Tibial artery (tissue), 4 donors: ENCODE measurements around the gene AP2A1.

Source experiments
- DNase-seq, 2 donors: peaks; one replicate each; pipeline ENCODE4 v3.0.0-alpha.2; 2019
- H3K27ac ChIP-seq, 2 donors: fragments of 200-600 bp; sonication (generic) in 1 of 2; 1 replicate in 1 of 2; 2 replicates in 1 of 2; pipeline ENCODE4 v1.5.1; 2018 to 2019; ENCODE audit warnings: mild to moderate bottlenecking in 1 of 2
- H3K27me3 ChIP-seq, 2 donors: fragments of 200-600 bp; sonication (generic) in 1 of 2; one replicate each; pipeline versions ENCODE4 v1.5.1 to v1.6.0; 2016 to 2019
- H3K36me3 ChIP-seq, 3 donors: fragments of 200-600 bp; sonication (generic) in 2 of 3; one replicate each; pipeline ENCODE4 v1.5.1; 2016 to 2019; ENCODE audit warnings: mild to moderate bottlenecking in 2 of 3
- H3K4me1 ChIP-seq, 4 donors: fragments of 200-600 bp; sonication (generic) in 2 of 4; 1 replicate in 3 of 4; 2 replicates in 1 of 4; pipeline ENCODE4 v1.5.1; 2016 to 2019
- H3K4me3 ChIP-seq, 2 donors: fragments of 200-600 bp; sonication (generic) in 1 of 2; 1 replicate in 1 of 2; 2 replicates in 1 of 2; pipeline ENCODE4 v1.5.1; 2018 to 2019; ENCODE audit warnings: mild to moderate bottlenecking in 2 of 2
- H3K9me3 ChIP-seq, 3 donors: fragments of 200-600 bp; sonication (generic) in 1 of 3; one replicate each; pipeline ENCODE4 v1.5.1; 2016 to 2019
- intact Hi-C: fragments of 100-400 bp; cut with DNase I; formaldehyde crosslinking; loops from one replicate; pipeline ENCODE4 v1.15.0; 2023; ENCODE audit warnings: low total_unique reads
- TF ChIP-seq, protein P1 (sequence below), 2 experiments: fragments of 200-600 bp in 1 of 2; fragments of 450-650 bp in 1 of 2; IDR thresholded peaks; one replicate each; pipeline ENCODE4 v1.5.1; 2017 to 2019; ENCODE audit warnings: antibody characterized with exemption in 2 of 2, mild to moderate bottlenecking in 1 of 2, moderate library complexity in 1 of 2

Gene AP2A1

DNA sequence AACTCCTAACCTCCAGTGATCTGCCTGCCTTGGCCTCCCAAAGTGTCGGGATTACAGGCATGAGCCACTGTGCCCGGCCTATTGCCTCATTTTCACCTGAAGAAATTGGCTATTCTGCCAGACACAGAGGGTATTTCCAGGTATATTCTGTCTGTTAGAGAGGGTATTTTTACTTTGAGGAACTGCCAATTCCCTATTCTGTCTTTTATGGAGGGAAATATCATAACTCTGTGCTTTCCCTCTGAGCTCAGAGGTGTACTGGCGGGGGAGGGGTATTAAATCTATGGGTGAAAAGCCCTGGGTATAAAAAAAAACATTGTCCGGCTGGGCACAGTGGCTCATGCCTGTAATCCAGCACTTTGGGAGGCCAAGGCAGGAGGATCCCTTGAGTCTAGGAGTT, 28.5 kb upstream of the AP2A1 start:
- no peak for DNase-seq
- H3K36me3 ChIP-seq: no peaks in the 10 kb centered on the region
- no peak overlapping the region for H3K4me3 ChIP-seq
- H3K27ac ChIP-seq: no peak overlapping the region
- TF ChIP-seq, protein P1, sequence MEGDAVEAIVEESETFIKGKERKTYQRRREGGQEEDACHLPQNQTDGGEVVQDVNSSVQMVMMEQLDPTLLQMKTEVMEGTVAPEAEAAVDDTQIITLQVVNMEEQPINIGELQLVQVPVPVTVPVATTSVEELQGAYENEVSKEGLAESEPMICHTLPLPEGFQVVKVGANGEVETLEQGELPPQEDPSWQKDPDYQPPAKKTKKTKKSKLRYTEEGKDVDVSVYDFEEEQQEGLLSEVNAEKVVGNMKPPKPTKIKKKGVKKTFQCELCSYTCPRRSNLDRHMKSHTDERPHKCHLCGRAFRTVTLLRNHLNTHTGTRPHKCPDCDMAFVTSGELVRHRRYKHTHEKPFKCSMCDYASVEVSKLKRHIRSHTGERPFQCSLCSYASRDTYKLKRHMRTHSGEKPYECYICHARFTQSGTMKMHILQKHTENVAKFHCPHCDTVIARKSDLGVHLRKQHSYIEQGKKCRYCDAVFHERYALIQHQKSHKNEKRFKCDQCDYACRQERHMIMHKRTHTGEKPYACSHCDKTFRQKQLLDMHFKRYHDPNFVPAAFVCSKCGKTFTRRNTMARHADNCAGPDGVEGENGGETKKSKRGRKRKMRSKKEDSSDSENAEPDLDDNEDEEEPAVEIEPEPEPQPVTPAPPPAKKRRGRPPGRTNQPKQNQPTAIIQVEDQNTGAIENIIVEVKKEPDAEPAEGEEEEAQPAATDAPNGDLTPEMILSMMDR (IDR thresholded peaks at IDR 0.05): no peak
- no peaks in the 10 kb centered on the region for H3K9me3 ChIP-seq
- intact Hi-C loops: no loop called here
- H3K4me1 ChIP-seq: no peaks in the 10 kb centered on the region
- H3K27me3 ChIP-seq: no peaks in the 10 kb centered on the region

- Histone ChIP-seq H3K4me1 (no peaks in the 10 kb centered on the region), H3K27ac (no peak overlapping the region), H3K27me3 (no peaks in the 10 kb centered on the region), H3K4me3 (no peak overlapping the region), H3K9me3 (no peaks in the 10 kb centered on the region), H3K36me3 (no peaks in the 10 kb centered on the region)
- intact Hi-C loops: no loop called here
- DNase-seq: no peak
- TF ChIP-seq, protein P1 (IDR thresholded peaks at IDR 0.05): no peak
Observed at GRCh38 chr19:49739098-49739497, 27.7 kb upstream of the AP2A1 start.

- intact Hi-C loops: no loop called here
Observed at GRCh38 chr19:49739933-49740332, 26.9 kb upstream of the AP2A1 start.

DNA sequence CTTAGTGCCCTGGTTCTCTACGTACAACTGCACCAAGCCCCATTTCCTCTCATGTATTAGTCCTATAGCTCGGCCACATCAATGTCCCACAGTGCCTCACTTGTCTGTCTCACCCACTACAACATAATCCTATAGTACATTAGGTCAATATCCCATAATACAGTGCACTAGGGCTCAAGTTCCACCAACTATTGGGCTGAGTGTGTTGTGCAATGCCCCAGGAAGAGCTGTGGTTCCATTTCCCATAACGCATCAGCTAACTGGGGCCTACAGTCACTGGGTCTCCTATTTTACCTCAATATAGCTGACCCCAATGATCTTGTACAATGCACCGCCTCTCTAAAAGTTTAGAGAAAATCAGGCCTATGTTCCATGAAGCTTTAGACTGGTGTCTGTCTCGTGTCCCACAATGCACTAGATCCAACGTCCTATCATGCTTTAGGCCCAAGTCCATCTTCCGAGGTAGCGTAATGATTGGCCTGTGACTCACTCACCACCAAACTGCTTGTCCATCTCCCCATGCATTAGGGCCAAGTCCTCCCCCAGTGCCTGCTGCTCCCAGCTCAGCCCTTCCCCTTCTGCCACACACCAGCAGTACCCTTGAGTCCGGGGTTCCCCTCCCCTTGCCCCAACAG, 25.5 kb upstream of the AP2A1 start:
- no peak for DNase-seq
- H3K4me1 ChIP-seq: no peaks in the 10 kb centered on the region
- no peaks in the 10 kb centered on the region for H3K36me3 ChIP-seq
- H3K27me3 ChIP-seq: peaks cover 0 to 10% of the 10 kb centered on the region in 2 donors
- no peak overlapping the region for H3K27ac ChIP-seq
- no peak overlapping the region for H3K4me3 ChIP-seq
- TF ChIP-seq, protein P1 (IDR thresholded peaks at IDR 0.05): no peak
- intact Hi-C loops: no loop called here
- H3K9me3 ChIP-seq: no peaks in the 10 kb centered on the region

More at GRCh38 chr19:49739933-49740332, 26.9 kb upstream of the AP2A1 start:
- TF ChIP-seq, protein P1 (IDR thresholded peaks at IDR 0.05): no peak
- H3K27ac ChIP-seq: no peak overlapping the region
- DNase-seq: no peak
- H3K4me1 ChIP-seq: no peaks in the 10 kb centered on the region
- H3K4me3 ChIP-seq: no peak overlapping the region
- no peaks in the 10 kb centered on the region for H3K36me3 ChIP-seq
- H3K9me3 ChIP-seq: no peaks in the 10 kb centered on the region
- H3K27me3 ChIP-seq: no peaks in the 10 kb centered on the region

- H3K4me3 ChIP-seq: no peak overlapping the region
- H3K27me3 ChIP-seq: peaks cover 0 to 10% of the 10 kb centered on the region in 2 donors
- no peak for DNase-seq
- H3K36me3 ChIP-seq: no peaks in the 10 kb centered on the region
- no peaks in the 10 kb centered on the region for H3K4me1 ChIP-seq
- H3K27ac ChIP-seq: no peak overlapping the region
- intact Hi-C loops: no loop called here
- H3K9me3 ChIP-seq: no peaks in the 10 kb centered on the region
- TF ChIP-seq, protein P1 (IDR thresholded peaks at IDR 0.05): no peak
Observed at GRCh38 chr19:49744946-49745381, 21.8 kb upstream of the AP2A1 start.
